Tibial nerve (tissue), 4 donors: ENCODE results near the gene PAEP. TPM values are rescaled to one million over a fixed set of nuclear protein-coding genes. Genes with fewer than 3 reads are reported as not detected.

Experiments
- DNase-seq, 2 donors: peaks; one replicate each; pipeline ENCODE4 v3.0.0-alpha.2; 2019; ENCODE audit warnings: low spot score in 2 of 2
- H3K27ac ChIP-seq, 4 donors: fragments of 200-600 bp; sonication (generic) in 3 of 4; one replicate each; pipeline ENCODE4 v1.5.1; 2017 to 2019; ENCODE audit warnings: mild to moderate bottlenecking in 1 of 4
- H3K27me3 ChIP-seq, 2 donors: fragments of 200-600 bp; sonication (generic) in 1 of 2; one replicate each; pipeline versions ENCODE4 v1.5.1 to v1.6.0; 2017 to 2019
- H3K36me3 ChIP-seq, 3 donors: fragments of 200-600 bp; sonication (generic); one replicate each; pipeline ENCODE4 v1.5.1; 2018 to 2019
- H3K4me1 ChIP-seq, 4 donors: fragments of 200-600 bp; sonication (generic) in 3 of 4; one replicate each; pipeline ENCODE4 v1.5.1; 2017 to 2019
- H3K4me3 ChIP-seq, 4 donors: fragments of 200-600 bp; sonication (generic) in 3 of 4; one replicate each; pipeline ENCODE4 v1.5.1; 2017 to 2019; ENCODE audit warnings: mild to moderate bottlenecking in 1 of 4, moderate library complexity in 1 of 4
- H3K9me3 ChIP-seq, 4 donors: fragments of 200-600 bp; sonication (generic) in 3 of 4; one replicate each; pipeline ENCODE4 v1.5.1; 2017 to 2019
- CTCF ChIP-seq, 5 experiments: fragments of 200-600 bp in 3 of 5; fragments of 450-650 bp in 2 of 5; sonication (generic) in 3 of 5; IDR thresholded peaks; one replicate each; pipeline ENCODE4 v1.5.1; 2016 to 2019; ENCODE audit warnings: antibody characterized with exemption in 5 of 5, mild to moderate bottlenecking in 3 of 5, moderate library complexity in 2 of 5
- EP300 ChIP-seq, 2 donors: sonication (generic); formaldehyde crosslinking; IDR thresholded peaks; one replicate each; pipeline ENCODE4 v1.6.1; 2017; ENCODE audit warnings: antibody characterized with exemption in 2 of 2, mild to moderate bottlenecking in 1 of 2
- POLR2A ChIP-seq, 2 donors: fragments of 450-650 bp; IDR thresholded peaks; one replicate each; pipeline ENCODE4 v1.6.1; 2017; ENCODE audit warnings: antibody characterized with exemption in 2 of 2, mild to moderate bottlenecking in 2 of 2, moderate library complexity in 2 of 2
- WGBS, 2 donors: methylation state at CpG; one replicate each; pipeline ENCODE4 v1.1.5; 2018; 5-methylcytosine and 5-hydroxymethylcytosine counted together
- total RNA-seq, 4 donors: library from RNA; depleted of rRNA; stranded (reverse); fragments of >200 nt; gene quantifications; one replicate each; pipeline ENCODE4 v1.1.0, GENCODE V29; 2016

Gene PAEP
- total RNA-seq, 4 donors from 2014 or later = not detected

- H3K27me3 ChIP-seq = no peaks in the 10 kb centered on the region
- H3K9me3 ChIP-seq = no peaks in the 10 kb centered on the region
- H3K4me1 ChIP-seq = no peaks in the 10 kb centered on the region
- no CpG with 5 or more reads among the region's 7 CpGs for WGBS, 2 donors
- no peak for TF ChIP-seq CTCF (IDR thresholded peaks at IDR 0.05)
- TF ChIP-seq POLR2A (IDR thresholded peaks at IDR 0.05) = no peak
- TF ChIP-seq EP300 (IDR thresholded peaks at IDR 0.05) = no peak
- no peaks in the 10 kb centered on the region for H3K36me3 ChIP-seq
- no peak for DNase-seq
- H3K4me3 ChIP-seq = no peak overlapping the region
- H3K27ac ChIP-seq = no peak overlapping the region
Observed at GRCh38 chr9:135587658-135588057, 26.1 kb downstream of the PAEP start.

GRCh38 chr9:135588371-135588770 is 26.8 kb downstream of the PAEP start:
- H3K4me3 ChIP-seq = no peak overlapping the region
- WGBS, 2 donors = 86% methylated on average over 9 of the region's 9 CpGs; no CpG with 5 or more reads in 1 of the 2 donors
- H3K9me3 ChIP-seq = no peaks in the 10 kb centered on the region
- H3K27ac ChIP-seq = no peak overlapping the region
- no peaks in the 10 kb centered on the region for H3K27me3 ChIP-seq
- no peaks in the 10 kb centered on the region for H3K4me1 ChIP-seq
- no peaks in the 10 kb centered on the region for H3K36me3 ChIP-seq
- DNase-seq = no peak
- TF ChIP-seq CTCF (IDR thresholded peaks at IDR 0.05) (no peak), POLR2A (IDR thresholded peaks at IDR 0.05) (no peak), EP300 (IDR thresholded peaks at IDR 0.05) (no peak)

GRCh38 chr9:135588886-135589595 is 27.5 kb downstream of the PAEP start:
- H3K4me1 ChIP-seq = no peaks in the 10 kb centered on the region
- no peak for DNase-seq
- H3K36me3 ChIP-seq = no peaks in the 10 kb centered on the region
- H3K9me3 ChIP-seq = no peaks in the 10 kb centered on the region
- no peak overlapping the region for H3K4me3 ChIP-seq
- no peak overlapping the region for H3K27ac ChIP-seq
- H3K27me3 ChIP-seq = no peaks in the 10 kb centered on the region
- 83 to 86% methylated on average over 15 to 18 of the region's 20 CpGs for WGBS, 2 donors
- TF ChIP-seq CTCF (IDR thresholded peaks at IDR 0.05) (no peak), EP300 (IDR thresholded peaks at IDR 0.05) (no peak), POLR2A (IDR thresholded peaks at IDR 0.05) (no peak)

GRCh38 chr9:135589596-135590485 is 28.3 kb downstream of the PAEP start:
- TF ChIP-seq CTCF (IDR thresholded peaks at IDR 0.05) (no peak), EP300 (IDR thresholded peaks at IDR 0.05) (no peak), POLR2A (IDR thresholded peaks at IDR 0.05) (no peak)
- no peak overlapping the region for H3K4me3 ChIP-seq
- peaks cover 0 to 5% (median 0%) of the 10 kb centered on the region in 4 donors for H3K9me3 ChIP-seq
- no peaks in the 10 kb centered on the region for H3K4me1 ChIP-seq
- WGBS, 2 donors = 69 to 83% methylated on average over 13 to 15 of the region's 15 CpGs
- no peak for DNase-seq
- no peak overlapping the region for H3K27ac ChIP-seq
- no peaks in the 10 kb centered on the region for H3K36me3 ChIP-seq
- H3K27me3 ChIP-seq = no peaks in the 10 kb centered on the region
